OCI-LY1 (cell line): ENCODE results near the gene GPR107.

Source experiments
- EZH2 ChIP-seq: fragments of 200-600 bp; sonication (generic), shearing (Covaris generic); IDR thresholded peaks from 2 replicates; pipeline ENCODE4 v1.8.0; 2017; ENCODE audit warnings: borderline replicate concordance, mixed run types, mild to moderate bottlenecking, antibody characterized with exemption, low read length, moderate library complexity, mixed read lengths
- TF ChIP-seq, protein P1 (sequence below): fragments of 200-600 bp; sonication (generic), shearing (Covaris generic); IDR thresholded peaks from 2 replicates; pipeline ENCODE4 v1.5.1; 2017; ENCODE audit warnings: mild to moderate bottlenecking, antibody characterized with exemption, low read length, moderate library complexity, mixed read lengths

DNA sequence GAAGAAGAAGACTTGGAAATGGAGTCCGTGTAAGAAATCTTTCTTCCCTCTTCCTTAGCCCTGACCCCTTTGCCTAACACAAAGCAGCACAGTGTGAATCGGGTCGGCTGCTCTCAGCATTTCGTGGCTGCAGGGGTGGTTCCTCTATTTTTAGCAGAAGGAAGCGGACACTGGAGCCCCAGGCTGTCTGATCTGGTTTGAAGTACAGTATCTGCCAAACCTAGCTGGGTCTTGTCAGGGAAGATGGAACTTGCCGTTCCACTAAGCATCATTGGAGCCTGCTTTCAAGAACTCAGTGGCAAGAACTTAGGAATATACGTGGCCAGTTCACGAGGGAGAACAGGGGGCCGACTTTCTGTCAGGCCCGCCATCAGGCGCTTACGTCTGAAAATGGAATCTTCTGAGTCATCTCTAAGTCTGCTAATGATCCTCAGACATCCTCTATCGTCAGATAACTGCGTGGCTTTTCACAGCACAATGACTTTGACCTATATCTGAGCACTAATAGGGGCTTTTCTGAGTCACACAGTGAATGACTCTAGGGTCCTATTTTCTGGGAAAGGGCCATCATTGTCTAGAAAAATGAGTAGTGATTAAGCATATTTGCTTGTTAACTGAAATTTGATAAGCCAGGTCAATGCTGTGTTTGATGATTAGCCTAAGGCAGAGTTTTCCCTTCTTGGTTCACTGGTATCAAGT is 75.2 kb downstream of the GPR107 start:
- TF ChIP-seq EZH2: no peak
- TF ChIP-seq, protein P1, sequence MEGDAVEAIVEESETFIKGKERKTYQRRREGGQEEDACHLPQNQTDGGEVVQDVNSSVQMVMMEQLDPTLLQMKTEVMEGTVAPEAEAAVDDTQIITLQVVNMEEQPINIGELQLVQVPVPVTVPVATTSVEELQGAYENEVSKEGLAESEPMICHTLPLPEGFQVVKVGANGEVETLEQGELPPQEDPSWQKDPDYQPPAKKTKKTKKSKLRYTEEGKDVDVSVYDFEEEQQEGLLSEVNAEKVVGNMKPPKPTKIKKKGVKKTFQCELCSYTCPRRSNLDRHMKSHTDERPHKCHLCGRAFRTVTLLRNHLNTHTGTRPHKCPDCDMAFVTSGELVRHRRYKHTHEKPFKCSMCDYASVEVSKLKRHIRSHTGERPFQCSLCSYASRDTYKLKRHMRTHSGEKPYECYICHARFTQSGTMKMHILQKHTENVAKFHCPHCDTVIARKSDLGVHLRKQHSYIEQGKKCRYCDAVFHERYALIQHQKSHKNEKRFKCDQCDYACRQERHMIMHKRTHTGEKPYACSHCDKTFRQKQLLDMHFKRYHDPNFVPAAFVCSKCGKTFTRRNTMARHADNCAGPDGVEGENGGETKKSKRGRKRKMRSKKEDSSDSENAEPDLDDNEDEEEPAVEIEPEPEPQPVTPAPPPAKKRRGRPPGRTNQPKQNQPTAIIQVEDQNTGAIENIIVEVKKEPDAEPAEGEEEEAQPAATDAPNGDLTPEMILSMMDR: no peak
